ENCODE data around the gene ROBO4.

- TF ChIP-seq SP1 (IDR thresholded peaks at IDR 0.05; ENCODE audit: low read depth) (no peak), POLR2A (IDR thresholded peaks at IDR 0.05; ENCODE audit: borderline replicate concordance, extremely low read depth, insufficient read depth, insufficient read length) (no peak), CTCF (IDR thresholded peaks at IDR 0.05 in 2 of 3, conservative IDR thresholded peaks at IDR 0.05 in 1 of 3; ENCODE audit: borderline replicate concordance in 1 of 3, insufficient read depth in 1 of 3, low read depth in 2 of 3, low read length in 2 of 3) (no peak), EZH2 (IDR thresholded peaks at IDR 0.05) (no peak), ATF3 (IDR thresholded peaks at IDR 0.05) (no peak), EGR1 (IDR thresholded peaks at IDR 0.05; ENCODE audit: low read depth) (no peak), EZH2phosphoT487 (IDR thresholded peaks at IDR 0.05; ENCODE audit: borderline replicate concordance) (no peak), YY1 (IDR thresholded peaks at IDR 0.05; ENCODE audit: extremely low read depth, insufficient replicate concordance, low read depth, low read length) (no peak), ELF1 (IDR thresholded peaks at IDR 0.05; ENCODE audit: borderline replicate concordance, low read depth) (no peak), RAD21 (IDR thresholded peaks at IDR 0.05; ENCODE audit: low read depth) (no peak), POLR2AphosphoS5 (IDR thresholded peaks at IDR 0.05; ENCODE audit: low read depth, low read length) (no peak), REST (IDR thresholded peaks at IDR 0.05; ENCODE audit: low read depth) (no peak)
Observed at GRCh38 chr11:124839128-124839971, 58.3 kb downstream of the ROBO4 start.

Data from HCT116 (cell line).